Upper lobe of left lung (tissue), 6 donors: ENCODE results near the gene NELFB. TPM values are rescaled to one million over a fixed set of nuclear protein-coding genes. Genes with fewer than 3 reads are reported as not detected.
A peak's percentile ranks its signal among the peaks of the same experiment; 100 is the strongest.

ENCODE experiments used
- ATAC-seq, 2 donors: fragments of 200-7000 bp; cut with Tn5 transposase; one replicate each; pipeline ENCODE4 v1.9.1; 2022; ENCODE audit warnings: mild to moderate bottlenecking in 2 of 2, moderate library complexity in 2 of 2; ENCODE audit not compliant: low FRiP score in 2 of 2
- DNase-seq, 2 donors: peaks; one replicate each; pipeline ENCODE4 v3.0.0-alpha.2; 2019 to 2020
- H3K27ac ChIP-seq, 4 donors: fragments of 200-600 bp; sonication (generic); one replicate each; pipeline ENCODE4 v1.5.1; 2016 to 2019
- H3K27me3 ChIP-seq, 4 donors: fragments of 200-600 bp; sonication (generic); one replicate each; pipeline ENCODE4 v1.5.1; 2017 to 2019
- H3K36me3 ChIP-seq, 4 donors: fragments of 200-600 bp; sonication (generic); one replicate each; pipeline ENCODE4 v1.5.1; 2016 to 2019
- H3K4me1 ChIP-seq, 4 donors: fragments of 200-600 bp; sonication (generic); one replicate each; pipeline ENCODE4 v1.5.1; 2018 to 2019
- H3K4me3 ChIP-seq, 4 donors: fragments of 200-600 bp; sonication (generic); one replicate each; pipeline ENCODE4 v1.5.1; 2017 to 2019; ENCODE audit warnings: mild to moderate bottlenecking in 2 of 4, moderate library complexity in 1 of 4
- H3K9me3 ChIP-seq, 4 donors: fragments of 200-600 bp; sonication (generic); one replicate each; pipeline ENCODE4 v1.5.1; 2018 to 2019
- CTCF ChIP-seq, 6 experiments: fragments of 450-650 bp in 4 of 6; fragments of 200-600 bp in 2 of 6; sonication (generic) in 2 of 6; IDR thresholded peaks; one replicate each; pipeline ENCODE4 v1.5.1; 2016 to 2019; ENCODE audit warnings: antibody characterized with exemption in 6 of 6
- EP300 ChIP-seq, 4 donors: sonication (generic); formaldehyde crosslinking; IDR thresholded peaks; one replicate each; pipeline ENCODE4 v1.5.1; 2017; ENCODE audit warnings: antibody characterized with exemption in 4 of 4, control low read depth in 2 of 4
- POLR2A ChIP-seq, 4 donors: fragments of 450-650 bp; IDR thresholded peaks; one replicate each; pipeline ENCODE4 v1.5.1; 2016 to 2017; ENCODE audit warnings: antibody characterized with exemption in 4 of 4, mild to moderate bottlenecking in 2 of 4
- POLR2AphosphoS5 ChIP-seq, 2 donors: sonication (generic); formaldehyde crosslinking; IDR thresholded peaks; one replicate each; pipeline ENCODE4 v1.5.1; 2017; ENCODE audit warnings: antibody characterized with exemption in 2 of 2
- WGBS, 2 donors: methylation state at CpG; one replicate each; pipeline ENCODE4 v1.1.5; 2017 to 2018; 5-methylcytosine and 5-hydroxymethylcytosine counted together
- total RNA-seq, 6 donors: library from RNA; depleted of rRNA in 4 of 6; stranded (reverse); fragments of >200 nt in 4 of 6; gene quantifications; one replicate each; pipeline versions ENCODE4 v1.1.0 to v1.2.1, GENCODE V29; 2016 to 2021
- donor health status: DM: no; HTN: no; CAD: no; lungs with moderate emphysema.
- donor health status: DM: no; HTN: yes; CAD: no; lungs with severe emphysema.

Gene NELFB
- total RNA-seq, 6 donors from 2014 or later, result 31.8 to 55.6 (median 49.8) TPM

- peaks cover 16 to 60% (median 24%) of the 10 kb centered on the region in 4 donors for H3K4me1 ChIP-seq
- TF ChIP-seq CTCF (IDR thresholded peaks at IDR 0.05), result no peak
- no peak for TF ChIP-seq POLR2AphosphoS5 (IDR thresholded peaks at IDR 0.05)
- TF ChIP-seq EP300 (IDR thresholded peaks at IDR 0.05), result no peak
- TF ChIP-seq POLR2A (IDR thresholded peaks at IDR 0.05), result no peak
- H3K27ac ChIP-seq, result peak overlapping the region in 3 of 4 donors; percentile 46 to 80 (median 69)
- no peaks in the 10 kb centered on the region for H3K36me3 ChIP-seq
- H3K4me3 ChIP-seq, result no peak overlapping the region
- WGBS, 2 donors, result 60 to 67% methylated on average over 3 to 40 of the region's 42 CpGs
- no peaks in the 10 kb centered on the region for H3K9me3 ChIP-seq
- DNase-seq, result peak in 1 of 2 donors; percentile 78
- peaks cover 0 to 14% (median 6%) of the 10 kb centered on the region in 4 donors for H3K27me3 ChIP-seq
- no peak for ATAC-seq
These were observed 59.7 kb downstream of the NELFB start for GRCh38 chr9:137314561-137315560.

GRCh38 chr9:137315581-137316011, 60.5 kb downstream of the NELFB start:
- Histone ChIP-seq H3K9me3 (no peaks in the 10 kb centered on the region), H3K4me3 (peak overlapping the region in 3 of 4 donors; percentile 31 to 52 (median 38)), H3K4me1 (peaks cover 23 to 68% (median 31%) of the 10 kb centered on the region in 4 donors), H3K27ac (peak overlapping the region; percentile 46 to 80 (median 58)), H3K27me3 (peaks cover 0 to 14% (median 6%) of the 10 kb centered on the region in 4 donors), H3K36me3 (no peaks in the 10 kb centered on the region)
- no peak for ATAC-seq
- TF ChIP-seq CTCF (IDR thresholded peaks at IDR 0.05), result no peak
- TF ChIP-seq POLR2A (IDR thresholded peaks at IDR 0.05), result no peak
- TF ChIP-seq EP300 (IDR thresholded peaks at IDR 0.05), result no peak
- TF ChIP-seq POLR2AphosphoS5 (IDR thresholded peaks at IDR 0.05), result no peak
- 40 to 47% methylated on average over 6 to 16 of the region's 18 CpGs for WGBS, 2 donors
- peak in 1 of 2 donors; percentile 72 for DNase-seq

GRCh38 chr9:137316012-137316981, 61.2 kb downstream of the NELFB start:
- peaks cover 28 to 74% (median 37%) of the 10 kb centered on the region in 4 donors for H3K4me1 ChIP-seq
- DNase-seq, result peak in 1 of 2 donors; percentile 90
- peak overlapping the region in 3 of 4 donors; percentile 31 to 52 (median 38) for H3K4me3 ChIP-seq
- peak overlapping the region; percentile 46 to 80 (median 58) for H3K27ac ChIP-seq
- ATAC-seq, result peak in 1 of 2 donors; percentile 32
- peaks cover 0 to 14% (median 6%) of the 10 kb centered on the region in 4 donors for H3K27me3 ChIP-seq
- H3K36me3 ChIP-seq, result no peaks in the 10 kb centered on the region
- H3K9me3 ChIP-seq, result no peaks in the 10 kb centered on the region
- TF ChIP-seq POLR2A (IDR thresholded peaks at IDR 0.05), result no peak
- no peak for TF ChIP-seq CTCF (IDR thresholded peaks at IDR 0.05)
- peak in 1 of 2 donors; percentile 6 for TF ChIP-seq POLR2AphosphoS5 (IDR thresholded peaks at IDR 0.05)
- 3 to 20% methylated on average over 3 to 47 of the region's 83 CpGs for WGBS, 2 donors

- no peak overlapping the region for H3K4me3 ChIP-seq
- ATAC-seq, result no peak
- H3K9me3 ChIP-seq, result no peaks in the 10 kb centered on the region
- TF ChIP-seq CTCF (IDR thresholded peaks at IDR 0.05) (no peak), POLR2AphosphoS5 (IDR thresholded peaks at IDR 0.05) (no peak), POLR2A (IDR thresholded peaks at IDR 0.05) (no peak), EP300 (IDR thresholded peaks at IDR 0.05) (no peak)
- DNase-seq, result peak in 1 of 2 donors; percentile 64
- peaks cover 0 to 14% (median 6%) of the 10 kb centered on the region in 4 donors for H3K27me3 ChIP-seq
- peak overlapping the region in 2 of 4 donors; percentile 7 to 80 for H3K27ac ChIP-seq
- no peaks in the 10 kb centered on the region for H3K36me3 ChIP-seq
- peaks cover 28 to 71% (median 38%) of the 10 kb centered on the region in 4 donors for H3K4me1 ChIP-seq
- 94 to 96% methylated on average over 7 to 17 of the region's 19 CpGs for WGBS, 2 donors
These were observed 62.0 kb downstream of the NELFB start for GRCh38 chr9:137317021-137317717.
